HG02610 (cell line): ENCODE results near the gene ZGLP1.
"Not testable (repeated sequence)": the region's sequence is repeated elsewhere in the genome, so short reads cannot be mapped to it uniquely, and the experiment has no call there.

Source experiments
- ATAC-seq: cut with Tn5 transposase; IDR thresholded peaks from one replicate; pipeline ENCODE4 v1.9.1; 2021; ENCODE audit warnings: mild to moderate bottlenecking, moderate library complexity; ENCODE audit not compliant: unreplicated experiment

ZGLP1 gene

GRCh38 chr19:10309423-10309822 lies at the start of gene ZGLP1:
Gene ZGLP1, minus strand, starts transcription at chr19:10309815.
- no peak for ATAC-seq

- ATAC-seq = no peak
Measured at GRCh38 chr19:10356431-10356830, 46.8 kb upstream of the ZGLP1 start.

GRCh38 chr19:10353793-10354391 lies 44.3 kb upstream of the ZGLP1 start:
- ATAC-seq = no peak

GRCh38 chr19:10352764-10353671 lies 43.4 kb upstream of the ZGLP1 start:
- ATAC-seq = no peak

GRCh38 chr19:10346509-10346908 lies 36.9 kb upstream of the ZGLP1 start:
- ATAC-seq = no peak

GRCh38 chr19:10344780-10345179 lies 35.2 kb upstream of the ZGLP1 start:
- ATAC-seq = no peak

- ATAC-seq = no peak
Measured at GRCh38 chr19:10343495-10343894, 33.9 kb upstream of the ZGLP1 start.

- ATAC-seq = no peak
Measured at GRCh38 chr19:10339977-10340376, 30.4 kb upstream of the ZGLP1 start.

GRCh38 chr19:10339380-10339960 lies 29.9 kb upstream of the ZGLP1 start, which contains the start of gene ICAM3:
Gene ICAM3, minus strand, starts transcription at chr19:10339624. Its CDS starts 10 bp downstream, at chr19:10339614.
- ATAC-seq = peak; percentile 76

- no peak for ATAC-seq
Measured at GRCh38 chr19:10338940-10339339, 29.3 kb upstream of the ZGLP1 start.

- ATAC-seq = not testable (repeated sequence)
Measured at GRCh38 chr19:10336725-10337124, 27.1 kb upstream of the ZGLP1 start.

GRCh38 chr19:10335352-10335985 lies 25.9 kb upstream of the ZGLP1 start:
- ATAC-seq = no peak

GRCh38 chr19:10334588-10335351 lies 25.2 kb upstream of the ZGLP1 start:
- ATAC-seq = no peak

GRCh38 chr19:10333758-10334587 lies 24.4 kb upstream of the ZGLP1 start:
- no peak for ATAC-seq

GRCh38 chr19:10332965-10333757 lies 23.5 kb upstream of the ZGLP1 start, which contains the start of gene RAVER1:
Gene RAVER1, minus strand, starts transcription at chr19:10333529. Its CDS starts 22 bp downstream, at chr19:10333507.
- ATAC-seq = peak; percentile 84

GRCh38 chr19:10332158-10332964 lies 22.7 kb upstream of the ZGLP1 start:
- ATAC-seq = no peak

- ATAC-seq = no peak
Measured at GRCh38 chr19:10329555-10329954, 19.9 kb upstream of the ZGLP1 start.
